ENCODE measurements around the gene ACAP3.

DNA sequence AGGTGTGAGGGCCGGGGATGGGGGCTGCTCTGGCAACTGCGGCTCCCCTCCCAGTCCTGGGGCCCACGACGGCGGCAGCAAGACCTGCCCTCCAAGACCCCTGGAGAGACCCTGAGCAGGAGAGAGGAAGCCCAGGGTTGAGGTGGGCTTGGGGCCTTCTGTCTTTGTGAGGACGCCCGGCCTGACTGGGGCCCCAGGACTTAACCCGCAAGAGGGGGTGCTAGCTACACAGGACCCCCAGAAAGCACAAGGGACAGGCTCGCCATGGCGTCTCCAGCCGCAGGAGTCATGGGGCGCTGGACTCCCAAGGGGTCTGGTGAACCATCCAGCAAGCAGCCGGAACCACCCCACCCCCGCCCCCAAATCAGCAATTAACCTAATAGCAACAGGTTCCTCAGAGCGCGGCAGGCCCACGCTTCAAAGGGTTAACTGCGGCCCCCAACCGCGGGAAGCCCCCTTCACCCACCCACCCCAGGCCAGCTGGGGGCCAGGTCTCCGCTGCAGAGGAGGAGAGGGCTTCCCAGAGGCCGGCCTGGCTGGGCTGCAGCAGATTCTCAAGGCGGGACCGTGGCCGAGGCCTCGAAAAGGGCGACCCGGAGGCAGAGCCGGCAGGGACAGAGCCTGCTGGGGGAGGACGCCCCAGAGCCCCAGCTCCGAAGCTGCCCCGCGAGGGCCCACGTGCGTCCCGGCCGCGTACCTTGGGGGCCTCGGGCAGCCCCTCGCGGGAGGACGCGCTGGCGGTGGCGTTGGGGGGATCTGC lies 61.7 kb downstream of the ACAP3 start:
- no peak for TF ChIP-seq POLR2A (IDR thresholded peaks at IDR 0.05)
- TF ChIP-seq, protein P1, sequence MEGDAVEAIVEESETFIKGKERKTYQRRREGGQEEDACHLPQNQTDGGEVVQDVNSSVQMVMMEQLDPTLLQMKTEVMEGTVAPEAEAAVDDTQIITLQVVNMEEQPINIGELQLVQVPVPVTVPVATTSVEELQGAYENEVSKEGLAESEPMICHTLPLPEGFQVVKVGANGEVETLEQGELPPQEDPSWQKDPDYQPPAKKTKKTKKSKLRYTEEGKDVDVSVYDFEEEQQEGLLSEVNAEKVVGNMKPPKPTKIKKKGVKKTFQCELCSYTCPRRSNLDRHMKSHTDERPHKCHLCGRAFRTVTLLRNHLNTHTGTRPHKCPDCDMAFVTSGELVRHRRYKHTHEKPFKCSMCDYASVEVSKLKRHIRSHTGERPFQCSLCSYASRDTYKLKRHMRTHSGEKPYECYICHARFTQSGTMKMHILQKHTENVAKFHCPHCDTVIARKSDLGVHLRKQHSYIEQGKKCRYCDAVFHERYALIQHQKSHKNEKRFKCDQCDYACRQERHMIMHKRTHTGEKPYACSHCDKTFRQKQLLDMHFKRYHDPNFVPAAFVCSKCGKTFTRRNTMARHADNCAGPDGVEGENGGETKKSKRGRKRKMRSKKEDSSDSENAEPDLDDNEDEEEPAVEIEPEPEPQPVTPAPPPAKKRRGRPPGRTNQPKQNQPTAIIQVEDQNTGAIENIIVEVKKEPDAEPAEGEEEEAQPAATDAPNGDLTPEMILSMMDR (IDR thresholded peaks at IDR 0.05): no peak

All from Peyer's patch (tissue), 4 donors.